Measurements from ENCODE around the gene AASS.

DNA sequence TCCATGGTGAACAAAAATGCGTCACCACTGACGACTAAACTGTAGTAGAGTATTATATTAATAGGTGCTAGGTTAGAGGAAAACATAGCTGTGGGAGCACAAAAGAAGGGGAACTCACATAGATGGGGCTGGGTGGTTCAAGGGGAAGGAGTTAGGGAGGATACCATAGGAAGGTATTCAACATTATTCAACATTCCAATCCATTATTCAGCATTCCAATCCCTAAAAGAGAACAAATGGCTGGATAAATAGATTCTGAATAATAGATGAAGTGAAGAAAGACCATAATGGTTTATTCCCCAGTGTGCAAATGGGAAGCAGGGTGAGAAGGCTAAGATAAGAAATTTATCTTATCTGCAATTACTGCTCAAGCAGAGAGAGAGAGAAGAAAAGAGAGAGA, 61.4 kb downstream of the AASS start:
- no peak for TF ChIP-seq STAT1 (IDR thresholded peaks at IDR 0.05; ENCODE audit: unreplicated experiment)
- TF ChIP-seq, protein P1, sequence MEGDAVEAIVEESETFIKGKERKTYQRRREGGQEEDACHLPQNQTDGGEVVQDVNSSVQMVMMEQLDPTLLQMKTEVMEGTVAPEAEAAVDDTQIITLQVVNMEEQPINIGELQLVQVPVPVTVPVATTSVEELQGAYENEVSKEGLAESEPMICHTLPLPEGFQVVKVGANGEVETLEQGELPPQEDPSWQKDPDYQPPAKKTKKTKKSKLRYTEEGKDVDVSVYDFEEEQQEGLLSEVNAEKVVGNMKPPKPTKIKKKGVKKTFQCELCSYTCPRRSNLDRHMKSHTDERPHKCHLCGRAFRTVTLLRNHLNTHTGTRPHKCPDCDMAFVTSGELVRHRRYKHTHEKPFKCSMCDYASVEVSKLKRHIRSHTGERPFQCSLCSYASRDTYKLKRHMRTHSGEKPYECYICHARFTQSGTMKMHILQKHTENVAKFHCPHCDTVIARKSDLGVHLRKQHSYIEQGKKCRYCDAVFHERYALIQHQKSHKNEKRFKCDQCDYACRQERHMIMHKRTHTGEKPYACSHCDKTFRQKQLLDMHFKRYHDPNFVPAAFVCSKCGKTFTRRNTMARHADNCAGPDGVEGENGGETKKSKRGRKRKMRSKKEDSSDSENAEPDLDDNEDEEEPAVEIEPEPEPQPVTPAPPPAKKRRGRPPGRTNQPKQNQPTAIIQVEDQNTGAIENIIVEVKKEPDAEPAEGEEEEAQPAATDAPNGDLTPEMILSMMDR (conservative IDR thresholded peaks at IDR 0.05; ENCODE audit: low read depth in 2 of 2) = no peak
- TF ChIP-seq, protein P2, sequence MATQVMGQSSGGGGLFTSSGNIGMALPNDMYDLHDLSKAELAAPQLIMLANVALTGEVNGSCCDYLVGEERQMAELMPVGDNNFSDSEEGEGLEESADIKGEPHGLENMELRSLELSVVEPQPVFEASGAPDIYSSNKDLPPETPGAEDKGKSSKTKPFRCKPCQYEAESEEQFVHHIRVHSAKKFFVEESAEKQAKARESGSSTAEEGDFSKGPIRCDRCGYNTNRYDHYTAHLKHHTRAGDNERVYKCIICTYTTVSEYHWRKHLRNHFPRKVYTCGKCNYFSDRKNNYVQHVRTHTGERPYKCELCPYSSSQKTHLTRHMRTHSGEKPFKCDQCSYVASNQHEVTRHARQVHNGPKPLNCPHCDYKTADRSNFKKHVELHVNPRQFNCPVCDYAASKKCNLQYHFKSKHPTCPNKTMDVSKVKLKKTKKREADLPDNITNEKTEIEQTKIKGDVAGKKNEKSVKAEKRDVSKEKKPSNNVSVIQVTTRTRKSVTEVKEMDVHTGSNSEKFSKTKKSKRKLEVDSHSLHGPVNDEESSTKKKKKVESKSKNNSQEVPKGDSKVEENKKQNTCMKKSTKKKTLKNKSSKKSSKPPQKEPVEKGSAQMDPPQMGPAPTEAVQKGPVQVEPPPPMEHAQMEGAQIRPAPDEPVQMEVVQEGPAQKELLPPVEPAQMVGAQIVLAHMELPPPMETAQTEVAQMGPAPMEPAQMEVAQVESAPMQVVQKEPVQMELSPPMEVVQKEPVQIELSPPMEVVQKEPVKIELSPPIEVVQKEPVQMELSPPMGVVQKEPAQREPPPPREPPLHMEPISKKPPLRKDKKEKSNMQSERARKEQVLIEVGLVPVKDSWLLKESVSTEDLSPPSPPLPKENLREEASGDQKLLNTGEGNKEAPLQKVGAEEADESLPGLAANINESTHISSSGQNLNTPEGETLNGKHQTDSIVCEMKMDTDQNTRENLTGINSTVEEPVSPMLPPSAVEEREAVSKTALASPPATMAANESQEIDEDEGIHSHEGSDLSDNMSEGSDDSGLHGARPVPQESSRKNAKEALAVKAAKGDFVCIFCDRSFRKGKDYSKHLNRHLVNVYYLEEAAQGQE (IDR thresholded peaks at IDR 0.05; ENCODE audit: unreplicated experiment) = no peak
- TF ChIP-seq ZNF331 (CRISPR knock-in tag; IDR thresholded peaks at IDR 0.05; ENCODE audit: low read depth) = no peak
- no peak for TF ChIP-seq EZH2 (IDR thresholded peaks at IDR 0.05; ENCODE audit: low read depth, unreplicated experiment)
- no peak for TF ChIP-seq CREB1 (CRISPR knock-in tag; IDR thresholded peaks at IDR 0.05; ENCODE audit: low read depth)

All from GM23338 (cell line).